HUES64 (cell line): ENCODE results near the gene CD52.
"Not testable (repeated sequence)": the region's sequence is repeated elsewhere in the genome, so short reads cannot be mapped to it uniquely, and the experiment has no call there.

Experiments used
- H3K27ac ChIP-seq: 2 replicates; pipeline ENCODE4 v1.7.0; 2013; ENCODE audit warnings: low read depth, low read length, inconsistent platforms
- H3K27me3 ChIP-seq: 2 replicates; pipeline ENCODE4 v1.6.1; 2013; ENCODE audit warnings: mild to moderate bottlenecking, low read length; ENCODE audit not compliant: insufficient read depth
- H3K36me3 ChIP-seq: 2 replicates; pipeline ENCODE4 v1.6.1; 2013; ENCODE audit warnings: mild to moderate bottlenecking, low read length; ENCODE audit not compliant: insufficient read depth
- H3K4me1 ChIP-seq: 2 replicates; pipeline ENCODE4 v1.6.1; 2013; ENCODE audit warnings: mild to moderate bottlenecking, low read length, moderate library complexity; ENCODE audit not compliant: insufficient read depth
- H3K4me3 ChIP-seq: 2 replicates; pipeline ENCODE4 v1.5.1; 2013; ENCODE audit warnings: mild to moderate bottlenecking, low read length, moderate library complexity
- H3K9ac ChIP-seq: 2 replicates; pipeline ENCODE4 v1.6.1; 2013; ENCODE audit warnings: mild to moderate bottlenecking, low read depth, low read length
- H3K9me3 ChIP-seq: 2 replicates; pipeline ENCODE4 v1.6.1; 2013; ENCODE audit warnings: low read depth, low read length; ENCODE audit not compliant: insufficient read depth
- WGBS: fragments of 150-250, 120-280 bp; methylation state at CpG from one replicate; pipeline ENCODE4 v1.1.7; 2013; ENCODE audit warnings: missing lambda C conversion rate; 5-methylcytosine and 5-hydroxymethylcytosine counted together

Gene CD52

DNA sequence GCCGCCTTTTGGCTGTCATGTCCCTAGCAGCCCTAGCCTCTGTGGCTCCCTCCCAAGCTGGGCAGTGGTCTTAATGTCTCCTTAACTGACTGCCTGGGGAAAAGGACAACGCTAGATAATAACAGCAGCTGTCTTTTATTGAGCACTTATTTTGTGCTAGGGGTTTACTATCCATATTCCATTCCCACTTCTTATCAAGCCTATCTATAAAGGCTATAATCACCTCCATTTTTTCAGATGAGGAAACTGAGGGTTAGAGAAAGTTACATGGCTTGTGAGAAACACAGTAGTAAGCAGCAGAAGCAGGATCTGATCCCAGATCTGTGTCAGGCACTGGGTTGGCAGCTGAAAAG lies 31.7 kb upstream of the CD52 start:
- no peak overlapping the region for H3K9ac ChIP-seq
- H3K36me3 ChIP-seq, result no peaks in the 10 kb centered on the region
- H3K4me3 ChIP-seq, result no peak overlapping the region
- H3K27me3 ChIP-seq, result no peaks in the 10 kb centered on the region
- peaks cover 25% of the 10 kb centered on the region for H3K4me1 ChIP-seq
- no peak overlapping the region for H3K27ac ChIP-seq
- 44% methylated on average over 2 of the region's 2 CpGs for WGBS
- H3K9me3 ChIP-seq, result no peaks in the 10 kb centered on the region

DNA sequence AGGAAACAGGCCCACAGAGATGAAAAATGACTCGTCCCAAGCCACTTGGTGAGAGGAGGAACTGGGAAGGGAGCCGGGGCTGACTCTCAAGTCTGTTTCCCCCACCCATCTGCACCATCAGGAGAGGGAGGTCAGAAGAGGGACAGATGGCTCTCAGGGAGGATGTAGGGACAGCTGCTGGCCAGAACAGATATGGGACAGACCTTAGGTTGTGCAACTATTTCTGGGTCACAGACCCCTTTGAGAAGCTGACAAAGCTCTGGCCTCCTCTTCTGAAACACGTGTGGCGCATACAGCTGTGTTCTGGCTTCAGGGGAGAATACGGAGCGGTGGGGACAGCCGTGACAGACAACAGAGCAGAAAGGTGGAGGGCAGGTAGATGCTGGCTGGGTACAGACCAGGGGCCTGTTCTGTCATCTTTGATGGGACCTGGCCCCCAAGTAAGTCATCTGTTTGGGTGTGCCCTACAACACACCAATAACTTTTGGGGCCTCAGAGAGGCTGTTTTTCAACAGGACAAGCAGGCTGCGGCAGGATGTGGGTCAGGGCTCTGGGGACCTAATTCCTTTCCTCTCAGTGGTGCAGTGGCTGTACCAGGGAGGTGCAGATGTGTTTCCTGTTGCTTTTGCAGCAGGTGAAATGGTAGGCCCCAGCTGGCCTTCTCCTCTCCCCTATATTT lies 30.6 kb upstream of the CD52 start:
- Histone ChIP-seq H3K4me1 (peaks cover 19% of the 10 kb centered on the region), H3K27ac (no peak overlapping the region), H3K36me3 (no peaks in the 10 kb centered on the region), H3K4me3 (no peak overlapping the region), H3K9ac (no peak overlapping the region), H3K27me3 (no peaks in the 10 kb centered on the region), H3K9me3 (no peaks in the 10 kb centered on the region)
- WGBS, result 95% methylated on average over 8 of the region's 8 CpGs

DNA sequence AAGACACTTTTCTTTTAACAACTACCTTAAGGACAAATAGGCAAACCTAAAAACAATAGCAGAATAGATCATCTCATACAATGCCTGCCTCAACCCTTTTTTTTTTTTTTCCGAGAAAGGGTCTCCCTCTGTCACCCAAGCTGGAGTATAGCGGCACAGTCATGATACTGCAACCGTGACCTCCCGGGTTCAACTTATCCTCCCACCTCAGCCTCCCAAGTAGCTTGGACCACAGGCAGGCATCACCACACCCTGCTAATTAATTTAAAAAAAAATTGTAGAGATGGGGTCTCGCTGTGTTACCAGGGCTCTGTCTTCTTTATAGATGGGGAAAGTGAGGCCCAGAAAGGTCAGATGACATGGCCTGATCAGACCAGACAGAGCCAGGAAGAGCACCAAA lies 29.9 kb upstream of the CD52 start:
- no peaks in the 10 kb centered on the region for H3K36me3 ChIP-seq
- 96% methylated on average over 5 of the region's 5 CpGs for WGBS
- peaks cover 14% of the 10 kb centered on the region for H3K4me1 ChIP-seq
- H3K9ac ChIP-seq, result no peak overlapping the region
- H3K9me3 ChIP-seq, result no peaks in the 10 kb centered on the region
- no peak overlapping the region for H3K27ac ChIP-seq
- H3K4me3 ChIP-seq, result no peak overlapping the region
- no peaks in the 10 kb centered on the region for H3K27me3 ChIP-seq

DNA sequence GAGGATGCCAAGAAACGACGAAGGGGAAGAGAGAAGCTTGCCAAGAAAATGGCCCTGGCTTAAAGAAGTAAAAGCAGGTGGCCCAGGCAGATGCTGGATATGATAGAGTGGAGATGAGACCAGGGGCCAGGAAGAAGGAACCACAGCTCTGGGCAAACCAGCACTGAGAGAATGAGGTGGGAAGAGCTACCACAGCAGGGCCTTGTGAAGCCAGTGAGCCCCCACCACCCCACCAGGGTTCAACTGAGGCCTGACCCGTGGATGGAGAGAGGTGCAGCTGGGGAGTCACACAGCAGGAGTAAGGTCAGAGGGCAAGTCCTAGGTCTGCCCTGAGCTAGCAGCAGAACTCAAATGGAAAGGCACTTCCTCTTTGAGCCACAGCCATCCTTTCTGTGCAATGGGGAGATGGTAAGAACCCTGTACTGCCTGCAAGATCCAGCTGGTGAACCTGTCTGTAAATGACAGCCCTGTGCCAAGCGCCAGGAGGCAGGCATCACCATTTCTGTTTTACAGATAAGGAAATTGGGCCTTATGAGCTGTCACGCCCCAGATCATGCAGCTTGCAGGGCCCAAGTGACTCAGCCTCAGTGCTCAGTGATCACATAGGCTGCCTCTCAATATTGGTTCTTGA lies 29.3 kb upstream of the CD52 start:
- H3K4me3 ChIP-seq, result no peak overlapping the region
- H3K9me3 ChIP-seq, result no peaks in the 10 kb centered on the region
- H3K9ac ChIP-seq, result no peak overlapping the region
- H3K36me3 ChIP-seq, result no peaks in the 10 kb centered on the region
- no peak overlapping the region for H3K27ac ChIP-seq
- H3K4me1 ChIP-seq, result peaks cover 14% of the 10 kb centered on the region
- WGBS, result 90% methylated on average over 5 of the region's 5 CpGs
- no peaks in the 10 kb centered on the region for H3K27me3 ChIP-seq

DNA sequence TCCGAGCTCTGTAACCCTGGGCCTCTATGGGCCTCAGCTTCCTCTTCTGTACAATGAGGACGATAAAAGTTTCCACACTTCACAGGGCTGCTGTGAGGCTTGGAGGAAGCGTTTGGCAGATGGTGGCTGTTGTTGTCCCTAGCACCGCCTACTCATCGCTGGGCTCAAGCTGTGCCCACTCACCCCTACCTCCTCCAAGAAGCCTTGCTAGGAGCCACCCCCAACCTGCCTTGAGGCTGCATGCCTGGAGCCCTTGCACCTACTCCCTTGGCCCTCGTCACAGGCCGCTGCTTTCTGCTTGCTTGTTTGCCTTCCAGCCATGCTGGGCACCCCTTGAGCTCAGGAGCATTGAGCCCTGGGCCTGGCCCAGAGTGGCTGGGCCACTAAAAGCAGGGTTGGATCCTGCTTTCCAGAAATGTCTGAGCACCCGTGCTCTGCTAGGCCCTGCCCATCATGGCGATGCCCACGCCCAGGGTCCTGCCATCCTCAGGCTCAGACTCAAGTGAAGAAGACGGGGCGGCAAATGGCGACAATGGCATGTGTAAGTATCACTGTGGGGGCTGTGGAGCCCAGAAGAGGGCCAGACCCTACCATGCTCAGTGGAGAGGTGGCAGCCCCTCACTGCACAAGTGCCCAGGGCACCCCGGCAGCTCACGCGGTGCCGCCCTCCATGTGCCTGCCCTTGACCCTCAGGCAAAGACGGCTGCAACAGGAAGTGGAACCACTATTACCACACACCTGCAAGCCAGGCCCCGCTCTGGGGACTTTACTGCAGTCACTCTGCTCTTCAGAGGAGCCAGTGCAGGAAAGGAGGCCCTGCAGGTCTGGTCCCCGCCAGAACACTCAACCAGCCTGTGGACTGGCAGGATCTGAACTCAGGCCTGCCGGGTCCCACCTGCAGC lies 28.3 kb upstream of the CD52 start:
- Histone ChIP-seq H3K4me1 (peaks cover 14% of the 10 kb centered on the region), H3K9me3 (no peaks in the 10 kb centered on the region), H3K4me3 (no peak overlapping the region), H3K27ac (no peak overlapping the region), H3K27me3 (no peaks in the 10 kb centered on the region), H3K36me3 (no peaks in the 10 kb centered on the region), H3K9ac (0 out of 2 replicates have a peak overlapping the region, but pooled peaks have one; percentile 25)
- 92% methylated on average over 21 of the region's 21 CpGs for WGBS

DNA sequence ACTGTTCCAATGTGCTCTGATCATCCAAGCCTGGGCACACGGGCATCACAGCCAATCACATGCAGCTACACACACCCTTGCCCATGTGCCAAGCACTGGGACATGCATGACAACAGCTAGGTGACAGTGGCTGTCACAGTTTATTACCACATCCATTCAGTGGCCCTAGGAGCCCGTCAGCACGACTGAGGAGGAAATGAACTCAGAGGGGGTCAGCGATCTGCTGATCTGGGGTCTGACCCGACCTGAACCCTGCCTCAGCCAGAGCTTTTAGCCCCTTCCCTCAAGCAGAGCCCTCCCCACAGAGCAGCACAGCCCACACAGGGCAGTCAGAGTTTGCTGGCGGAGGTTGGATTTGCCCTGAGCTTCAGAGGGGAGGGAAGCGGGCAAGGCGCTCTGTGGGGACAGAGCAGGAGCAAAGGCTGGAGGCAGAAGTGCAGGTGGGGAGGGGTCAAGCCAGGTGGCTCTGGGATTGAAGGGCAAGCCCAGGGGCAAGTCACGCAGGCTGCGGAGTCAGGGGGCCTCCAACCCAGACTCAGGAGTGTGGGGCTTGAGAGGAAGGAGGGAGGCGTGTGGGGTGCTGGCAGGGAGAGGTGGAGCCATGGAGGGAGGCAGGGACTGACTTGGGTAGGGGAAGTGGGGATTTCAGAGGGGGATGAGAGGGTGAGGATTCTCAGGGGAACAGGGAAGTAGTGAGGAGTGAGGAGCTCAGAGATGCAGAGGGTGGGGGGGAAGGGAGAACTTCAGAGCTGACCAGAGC lies 27.5 kb upstream of the CD52 start:
- Histone ChIP-seq H3K36me3 (no peaks in the 10 kb centered on the region), H3K9ac (peak overlapping the region; percentile 34; the same call in 1 of the 2 replicates), H3K27me3 (no peaks in the 10 kb centered on the region), H3K4me1 (peaks cover 14% of the 10 kb centered on the region), H3K9me3 (no peaks in the 10 kb centered on the region), H3K4me3 (no peak overlapping the region), H3K27ac (peak overlapping the region; percentile 20; the same call in 1 of the 2 replicates)
- 52% methylated on average over 11 of the region's 11 CpGs for WGBS

DNA sequence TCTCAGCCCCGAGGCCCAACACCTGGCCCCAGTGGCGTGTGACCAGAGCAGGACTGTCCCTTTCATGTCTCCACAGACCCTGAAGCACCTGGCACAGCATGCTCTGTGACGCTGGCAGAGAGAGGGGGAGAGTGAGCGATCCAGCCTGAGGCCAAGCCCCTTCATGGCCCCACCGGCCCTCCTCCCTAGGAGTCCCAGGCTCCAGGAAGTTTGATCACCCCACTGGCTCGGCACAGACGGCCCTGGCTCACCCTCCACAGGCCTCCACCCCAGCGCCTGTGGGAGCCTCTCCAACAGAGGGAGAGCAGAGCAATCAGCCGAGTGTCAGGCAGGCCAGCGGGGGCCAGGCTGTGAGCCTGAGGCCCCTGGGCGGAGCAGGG lies 26.9 kb upstream of the CD52 start:
- 48% methylated on average over 11 of the region's 11 CpGs for WGBS
- no peaks in the 10 kb centered on the region for H3K9me3 ChIP-seq
- H3K4me1 ChIP-seq, result peaks cover 14% of the 10 kb centered on the region
- H3K9ac ChIP-seq, result peak overlapping the region; percentile 34; the same call in 1 of the 2 replicates
- peak overlapping the region; percentile 17; the same call in 1 of the 2 replicates for H3K27ac ChIP-seq
- no peaks in the 10 kb centered on the region for H3K36me3 ChIP-seq
- no peaks in the 10 kb centered on the region for H3K27me3 ChIP-seq
- H3K4me3 ChIP-seq, result no peak overlapping the region

DNA sequence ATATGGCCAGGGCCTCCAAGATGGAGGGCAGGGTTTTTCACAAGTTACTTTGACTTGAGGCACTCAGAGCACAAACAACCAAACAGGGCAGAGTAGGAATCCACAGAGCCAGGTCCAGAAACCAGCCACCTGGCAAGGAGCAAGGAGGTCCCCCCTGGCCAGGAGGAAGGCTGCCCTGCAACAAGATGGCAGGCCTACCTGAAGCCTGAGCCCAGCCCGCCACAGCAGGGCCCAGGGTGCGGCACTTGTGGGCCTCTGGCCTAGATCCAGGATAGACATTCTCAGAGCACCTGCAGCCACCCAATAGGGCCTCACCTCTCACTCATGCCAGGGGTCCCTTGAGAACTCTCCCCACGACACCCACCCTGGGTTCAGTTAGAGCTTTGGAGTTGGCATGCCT lies 26.3 kb upstream of the CD52 start:
- H3K4me3 ChIP-seq, result no peak overlapping the region
- H3K9me3 ChIP-seq, result no peaks in the 10 kb centered on the region
- peaks cover 14% of the 10 kb centered on the region for H3K4me1 ChIP-seq
- no peaks in the 10 kb centered on the region for H3K36me3 ChIP-seq
- H3K9ac ChIP-seq, result no peak overlapping the region
- H3K27me3 ChIP-seq, result no peaks in the 10 kb centered on the region
- no peak overlapping the region for H3K27ac ChIP-seq
- WGBS, result 96% methylated on average over 3 of the region's 3 CpGs

DNA sequence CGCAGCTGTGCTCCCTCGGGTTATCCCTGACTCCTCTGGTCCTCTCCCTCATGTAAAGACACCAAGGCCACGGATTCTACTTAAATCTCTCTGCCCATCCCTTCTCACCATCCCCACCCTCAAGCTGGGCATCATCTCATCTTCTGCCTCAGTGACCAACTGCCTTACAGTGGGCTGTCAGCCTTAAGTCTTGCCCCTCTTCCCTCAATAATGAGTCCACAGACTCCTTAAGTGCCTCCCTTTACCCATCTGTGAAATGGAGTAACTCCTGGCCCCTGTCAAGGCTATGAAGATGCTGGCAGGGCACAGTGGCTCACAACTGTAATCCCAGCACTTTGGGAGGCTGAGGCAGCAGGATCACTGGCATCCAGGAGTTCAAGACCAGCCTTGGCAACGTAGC lies 25.8 kb upstream of the CD52 start:
- WGBS, result 91% methylated on average over 4 of the region's 4 CpGs
- Histone ChIP-seq H3K4me1 (peaks cover 14% of the 10 kb centered on the region), H3K27me3 (no peaks in the 10 kb centered on the region), H3K4me3 (no peak overlapping the region), H3K36me3 (no peaks in the 10 kb centered on the region), H3K9ac (no peak overlapping the region), H3K27ac (no peak overlapping the region), H3K9me3 (no peaks in the 10 kb centered on the region)

DNA sequence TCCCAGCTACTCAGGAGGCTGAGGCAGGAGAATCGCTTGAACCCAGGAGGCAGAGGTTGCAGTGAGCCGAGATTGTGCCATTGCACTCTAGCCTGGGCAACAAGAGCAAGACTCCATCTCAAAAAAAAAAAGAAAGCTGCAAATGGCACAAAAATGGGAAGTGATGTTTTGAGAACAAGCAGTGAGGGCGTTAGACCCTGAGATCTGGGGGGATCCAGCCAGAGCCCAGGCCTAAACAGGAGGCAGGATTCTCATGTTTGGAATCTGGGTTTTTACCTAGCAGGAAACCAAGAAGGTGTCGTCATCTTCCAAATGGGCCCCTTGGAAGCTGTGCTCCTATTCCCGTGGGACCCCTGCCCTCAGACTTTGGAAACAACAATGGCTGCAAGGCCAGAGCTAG lies 25.0 kb upstream of the CD52 start:
- whole genome bisulfite sequencing, result 90% methylated on average over 5 of the region's 5 CpGs
- peaks cover 14% of the 10 kb centered on the region for H3K4me1 ChIP-seq
- H3K27me3 ChIP-seq, H3K36me3 ChIP-seq, H3K9ac ChIP-seq, H3K4me3 ChIP-seq, H3K9me3 ChIP-seq, H3K27ac ChIP-seq: not testable (repeated sequence)
